HK-2 (cell line): Measurements from ENCODE around the gene PAXX.
"Not testable (repeated sequence)": the region's sequence is repeated elsewhere in the genome, so short reads cannot be mapped to it uniquely, and the experiment has no call there.

ENCODE experiments used
- DNase-seq: peaks from one replicate; pipeline ENCODE4 v3.0.0-alpha.2; 2018; ENCODE audit not compliant: unreplicated experiment

Gene PAXX

GRCh38 chr9:137032858-137033257 is 40.6 kb downstream of the PAXX start:
- no peak for DNase-seq

GRCh38 chr9:137033481-137033880 is 41.3 kb downstream of the PAXX start:
- not testable (repeated sequence) for DNase-seq

- no peak for DNase-seq
Observed at GRCh38 chr9:137034039-137034708, 42.0 kb downstream of the PAXX start.

GRCh38 chr9:137034709-137035506 is 42.7 kb downstream of the PAXX start:
- DNase-seq = peak; percentile 84

GRCh38 chr9:137035507-137035834 is 43.2 kb downstream of the PAXX start:
- no peak for DNase-seq

- DNase-seq = no peak
Observed at GRCh38 chr9:137035937-137036336, 43.7 kb downstream of the PAXX start.

- DNase-seq = no peak
Observed at GRCh38 chr9:137037035-137037434, 44.8 kb downstream of the PAXX start.

- no peak for DNase-seq
Observed at GRCh38 chr9:137037483-137037882, 45.3 kb downstream of the PAXX start.

- DNase-seq = no peak
Observed at GRCh38 chr9:137038916-137039315, 46.7 kb downstream of the PAXX start.

GRCh38 chr9:137039611-137040366 is 47.6 kb downstream of the PAXX start:
- no peak for DNase-seq

GRCh38 chr9:137040568-137040967 is 48.3 kb downstream of the PAXX start:
- DNase-seq = no peak

GRCh38 chr9:137041124-137041523 is 48.9 kb downstream of the PAXX start:
- no peak for DNase-seq

GRCh38 chr9:137042751-137043727 is 50.8 kb downstream of the PAXX start:
- no peak for DNase-seq
